Skin of body (tissue), 2 donors: ENCODE measurements around the gene PSPH. TPM values are rescaled to one million over a fixed set of nuclear protein-coding genes. Genes with fewer than 3 reads are reported as not detected.
"Not testable (repeated sequence)": the region's sequence is repeated elsewhere in the genome, so short reads cannot be mapped to it uniquely, and the experiment has no call there.

Experiments used
- DNase-seq: peaks from one replicate; lab custom pipeline; 2025; lab: John Stamatoyannopoulos, UW
- total RNA-seq: library from RNA; depleted of rRNA; stranded (reverse); fragments of >200 nt; gene quantifications from one replicate; pipeline ENCODE4 v1.2.3, GENCODE V29; 2014

The PSPH gene
- total RNA-seq, 1 donor from 2014 or later, result 18.1 TPM

GRCh38 chr7:56063500-56063881 lies 12.2 kb upstream of the PSPH start:
- DNase-seq, result no peak

GRCh38 chr7:56062382-56062781 lies 11.1 kb upstream of the PSPH start:
- DNase-seq, result no peak

GRCh38 chr7:56053993-56054392 lies 2.7 kb upstream of the PSPH start:
- DNase-seq, result no peak

GRCh38 chr7:56053379-56053778 lies 2.1 kb upstream of the PSPH start:
- no peak for DNase-seq

GRCh38 chr7:56051053-56051338 lies 248 bp downstream of the PSPH start:
- no peak for DNase-seq

GRCh38 chr7:56048763-56049162 lies 2.5 kb downstream of the PSPH start:
- DNase-seq, result not testable (repeated sequence)

GRCh38 chr7:56048245-56048644 lies 3.0 kb downstream of the PSPH start:
- DNase-seq, result no peak

- DNase-seq, result not testable (repeated sequence)
Observed at GRCh38 chr7:56047446-56048116, 3.7 kb downstream of the PSPH start.

- DNase-seq, result no peak
Observed at GRCh38 chr7:56046721-56047445, 4.4 kb downstream of the PSPH start.

- not testable (repeated sequence) for DNase-seq
Observed at GRCh38 chr7:56045758-56046157, 5.5 kb downstream of the PSPH start.

- DNase-seq, result no peak
Observed at GRCh38 chr7:56040730-56041129, 10.5 kb downstream of the PSPH start.

- no peak for DNase-seq
Observed at GRCh38 chr7:56033671-56034432, 17.4 kb downstream of the PSPH start.

GRCh38 chr7:56032578-56032977 lies 18.7 kb downstream of the PSPH start:
- DNase-seq, result not testable (repeated sequence)

- DNase-seq, result not testable (repeated sequence)
Observed at GRCh38 chr7:56031556-56031955, 19.7 kb downstream of the PSPH start.

GRCh38 chr7:56030340-56030739 lies 20.9 kb downstream of the PSPH start:
- no peak for DNase-seq

GRCh38 chr7:56028942-56029630 lies 22.2 kb downstream of the PSPH start:
- DNase-seq, result no peak

- no peak for DNase-seq
Observed at GRCh38 chr7:56026538-56026937, 24.7 kb downstream of the PSPH start.

GRCh38 chr7:56023500-56023899 lies 27.7 kb downstream of the PSPH start:
- no peak for DNase-seq

- DNase-seq, result no peak
Observed at GRCh38 chr7:56019501-56019900, 31.7 kb downstream of the PSPH start.

- DNase-seq, result not testable (repeated sequence)
Observed at GRCh38 chr7:56017015-56017414, 34.2 kb downstream of the PSPH start.

GRCh38 chr7:56009695-56010094 lies 41.5 kb downstream of the PSPH start:
- DNase-seq, result no peak

GRCh38 chr7:56007891-56008290 lies 43.4 kb downstream of the PSPH start:
- no peak for DNase-seq
